GM23338 (cell line): Measurements from ENCODE around the gene IMPDH1. TPM values are rescaled to one million over a fixed set of nuclear protein-coding genes. Genes with fewer than 3 reads are reported as not detected.

Experiments
- ATAC-seq: fragments of 200-7000 bp; cut with Tn5 transposase; 3 replicates; pipeline ENCODE4 v1.9.1; 2020
- DNase-seq: peaks from one replicate; pipeline ENCODE4 v3.0.0-alpha.2; 2015; ENCODE audit warnings: low spot score
- H2AFZ ChIP-seq: fragments of 200-600 bp; sonication (generic); 2 replicates; pipeline ENCODE4 v1.8.0; 2016; ENCODE audit warnings: antibody characterized with exemption, mild to moderate bottlenecking, moderate library complexity
- H3F3A ChIP-seq: fragments of 200-600 bp; sonication (generic); replicated peaks from 2 replicates; pipeline ENCODE4 v1.8.0; 2017; ENCODE audit warnings: antibody characterized with exemption, mixed run types, low read depth
- H3K27ac ChIP-seq: fragments of 200-600 bp; sonication (generic); 2 replicates; pipeline ENCODE4 v1.6.1; 2016; ENCODE audit warnings: low read depth
- H3K27me3 ChIP-seq: fragments of 200-600 bp; sonication (generic); 2 replicates; pipeline ENCODE4 v1.8.0; 2016; ENCODE audit warnings: mild to moderate bottlenecking, mixed run types, moderate library complexity; ENCODE audit not compliant: insufficient read depth
- H3K36me3 ChIP-seq: fragments of 200-600 bp; sonication (generic); 2 replicates; pipeline ENCODE4 v1.8.0; 2016; ENCODE audit warnings: mild to moderate bottlenecking; ENCODE audit not compliant: insufficient read depth
- H3K4me1 ChIP-seq: fragments of 200-600 bp; sonication (generic); 2 replicates; pipeline ENCODE4 v1.8.0; 2016; ENCODE audit warnings: mild to moderate bottlenecking, moderate library complexity; ENCODE audit not compliant: insufficient read depth
- H3K4me2 ChIP-seq: fragments of 200-600 bp; sonication (generic); 2 replicates; pipeline ENCODE4 v1.7.1; 2017; ENCODE audit warnings: mixed run types
- H3K4me3 ChIP-seq: fragments of 200-600 bp; sonication (generic); 2 replicates; pipeline ENCODE4 v1.6.1; 2016; ENCODE audit warnings: mixed run types
- H3K79me2 ChIP-seq: fragments of 200-600 bp; sonication (generic); replicated peaks from 2 replicates; pipeline ENCODE4 v1.8.0; 2017; ENCODE audit warnings: mild to moderate bottlenecking; ENCODE audit not compliant: insufficient read depth
- H3K9me2 ChIP-seq: fragments of 200-600 bp; sonication (generic); 2 replicates; pipeline ENCODE4 v1.8.0; 2017; ENCODE audit not compliant: insufficient read depth
- H4K20me1 ChIP-seq: fragments of 200-600 bp; sonication (generic); replicated peaks from 2 replicates; pipeline ENCODE4 v1.8.0; 2017; ENCODE audit warnings: mild to moderate bottlenecking; ENCODE audit not compliant: insufficient read depth
- H3K27ac Mint-ChIP-seq: 2 replicates; pipeline ENCODE4 v1.8.0; 2020; ENCODE audit warnings: inconsistent platforms, mild to moderate bottlenecking, moderate library complexity, mixed read lengths
- H3K27me3 Mint-ChIP-seq: 3 replicates; pipeline ENCODE4 v1.8.0; 2022; ENCODE audit warnings: low read depth, mild to moderate bottlenecking, moderate library complexity, mixed read lengths, inconsistent platforms; ENCODE audit not compliant: insufficient read depth, poor library complexity
- H3K36me3 Mint-ChIP-seq: 3 replicates; pipeline ENCODE4 v1.8.0; 2021; ENCODE audit warnings: low read depth, mild to moderate bottlenecking, inconsistent platforms, moderate library complexity, mixed read lengths
- H3K4me1 Mint-ChIP-seq: 3 replicates; pipeline ENCODE4 v1.8.0; 2020; ENCODE audit warnings: mild to moderate bottlenecking, inconsistent platforms, mixed read lengths
- H3K4me3 Mint-ChIP-seq: 3 replicates; pipeline ENCODE4 v1.8.0; 2021; ENCODE audit warnings: moderate library complexity, mild to moderate bottlenecking, inconsistent platforms, mixed read lengths
- H3K9me3 Mint-ChIP-seq: 3 replicates; pipeline ENCODE4 v1.8.0; 2020; ENCODE audit warnings: moderate library complexity, mild to moderate bottlenecking, inconsistent platforms, mixed read lengths
- CTCF ChIP-seq, 2 experiments: fragments of 200-600 bp in 1 of 2; sonication (generic) in 1 of 2; conservative IDR thresholded peaks; 2 replicates each; pipeline versions ENCODE4 v1.5.1 to v1.6.1; 2016 to 2017; ENCODE audit warnings: antibody characterized with exemption in 2 of 2, low read depth in 2 of 2, mild to moderate bottlenecking in 2 of 2, moderate library complexity in 1 of 2
- EZH2phosphoT487 ChIP-seq: fragments of 200-600 bp; sonication (generic); IDR thresholded peaks from one replicate; pipeline ENCODE4 v1.8.1; 2018; ENCODE audit warnings: antibody characterized with exemption; ENCODE audit not compliant: unreplicated experiment
- JUNB ChIP-seq: IDR thresholded peaks from one replicate; pipeline ENCODE4 v1.6.1; 2016; ENCODE audit warnings: antibody characterized with exemption; ENCODE audit not compliant: unreplicated experiment
- POLR2AphosphoS5 ChIP-seq: IDR thresholded peaks from 2 replicates; pipeline ENCODE4 v1.6.1; 2016; ENCODE audit warnings: antibody characterized with exemption, low read depth
- STAT1 ChIP-seq: IDR thresholded peaks from one replicate; pipeline ENCODE4 v1.6.1; 2016; ENCODE audit warnings: antibody characterized with exemption; ENCODE audit not compliant: unreplicated experiment
- ZNF331 ChIP-seq: fragments of 250-450 bp; sonication (Bioruptor Pico); IDR thresholded peaks from 2 replicates; pipeline ENCODE4 v1.5.0; 2020; ENCODE audit warnings: low read depth, mild to moderate bottlenecking, moderate library complexity
- polyA plus RNA-seq: library from polyadenylated mRNA; unstranded; fragments of >200 nt; fragmentation: Nextera tagmentation; extraction: Ambion mirVana; gene quantifications from 2 replicates; pipeline ENCODE4 v1.2.1, GENCODE V29; 2016
- total RNA-seq: library from RNA; depleted of rRNA; stranded (reverse); fragments of >200 nt; shearing (Covaris generic); gene quantifications from 2 replicates; pipeline ENCODE4 v1.2.3, GENCODE V29; 2014
- TF ChIP-seq, protein P1 (sequence below): fragments of 250-450 bp; sonication (Bioruptor Pico); IDR thresholded peaks from 2 replicates; pipeline ENCODE4 v1.5.0; 2020; ENCODE audit warnings: mild to moderate bottlenecking, moderate library complexity
- TF ChIP-seq, protein P2 (sequence below): IDR thresholded peaks from 2 replicates; pipeline ENCODE4 v1.6.1; 2016; ENCODE audit warnings: antibody characterized with exemption

Gene IMPDH1
- total and polyA plus RNA-seq, 2 experiments from 2014 or later: 16.4 to 48.3 TPM

DNA sequence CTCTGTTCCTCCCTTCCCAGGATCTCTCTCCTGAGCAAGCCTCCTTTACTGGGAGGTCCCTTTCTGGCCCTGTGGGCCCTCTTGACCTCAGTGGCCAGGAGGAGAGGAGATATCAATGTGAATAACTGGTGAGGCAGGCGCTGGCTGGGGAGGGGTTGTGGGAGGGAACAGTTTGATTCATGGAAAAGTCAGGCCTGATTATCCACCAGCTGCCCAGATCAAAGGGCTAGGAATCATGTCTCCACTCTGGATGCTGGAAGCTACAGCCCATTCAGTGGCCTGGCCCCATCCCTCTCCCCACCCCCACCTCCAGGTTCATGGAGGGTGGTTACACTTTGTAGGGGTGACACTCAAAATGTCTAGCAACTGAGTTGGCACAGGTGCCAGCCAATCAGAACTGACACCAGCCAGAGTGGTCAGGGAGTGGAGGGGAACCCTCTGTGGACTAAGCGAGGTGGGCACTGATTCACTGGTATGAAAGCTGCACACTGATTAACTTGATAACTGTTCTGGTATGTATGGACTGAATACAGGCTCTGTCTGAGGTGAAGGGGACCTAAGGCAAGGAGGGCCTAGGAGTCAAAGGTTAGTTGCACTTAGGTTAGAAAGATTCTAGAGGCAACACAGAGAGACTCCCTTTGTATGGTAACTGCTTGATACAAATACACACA lies 53.1 kb downstream of the IMPDH1 start (continued):
- TF ChIP-seq, protein P1, sequence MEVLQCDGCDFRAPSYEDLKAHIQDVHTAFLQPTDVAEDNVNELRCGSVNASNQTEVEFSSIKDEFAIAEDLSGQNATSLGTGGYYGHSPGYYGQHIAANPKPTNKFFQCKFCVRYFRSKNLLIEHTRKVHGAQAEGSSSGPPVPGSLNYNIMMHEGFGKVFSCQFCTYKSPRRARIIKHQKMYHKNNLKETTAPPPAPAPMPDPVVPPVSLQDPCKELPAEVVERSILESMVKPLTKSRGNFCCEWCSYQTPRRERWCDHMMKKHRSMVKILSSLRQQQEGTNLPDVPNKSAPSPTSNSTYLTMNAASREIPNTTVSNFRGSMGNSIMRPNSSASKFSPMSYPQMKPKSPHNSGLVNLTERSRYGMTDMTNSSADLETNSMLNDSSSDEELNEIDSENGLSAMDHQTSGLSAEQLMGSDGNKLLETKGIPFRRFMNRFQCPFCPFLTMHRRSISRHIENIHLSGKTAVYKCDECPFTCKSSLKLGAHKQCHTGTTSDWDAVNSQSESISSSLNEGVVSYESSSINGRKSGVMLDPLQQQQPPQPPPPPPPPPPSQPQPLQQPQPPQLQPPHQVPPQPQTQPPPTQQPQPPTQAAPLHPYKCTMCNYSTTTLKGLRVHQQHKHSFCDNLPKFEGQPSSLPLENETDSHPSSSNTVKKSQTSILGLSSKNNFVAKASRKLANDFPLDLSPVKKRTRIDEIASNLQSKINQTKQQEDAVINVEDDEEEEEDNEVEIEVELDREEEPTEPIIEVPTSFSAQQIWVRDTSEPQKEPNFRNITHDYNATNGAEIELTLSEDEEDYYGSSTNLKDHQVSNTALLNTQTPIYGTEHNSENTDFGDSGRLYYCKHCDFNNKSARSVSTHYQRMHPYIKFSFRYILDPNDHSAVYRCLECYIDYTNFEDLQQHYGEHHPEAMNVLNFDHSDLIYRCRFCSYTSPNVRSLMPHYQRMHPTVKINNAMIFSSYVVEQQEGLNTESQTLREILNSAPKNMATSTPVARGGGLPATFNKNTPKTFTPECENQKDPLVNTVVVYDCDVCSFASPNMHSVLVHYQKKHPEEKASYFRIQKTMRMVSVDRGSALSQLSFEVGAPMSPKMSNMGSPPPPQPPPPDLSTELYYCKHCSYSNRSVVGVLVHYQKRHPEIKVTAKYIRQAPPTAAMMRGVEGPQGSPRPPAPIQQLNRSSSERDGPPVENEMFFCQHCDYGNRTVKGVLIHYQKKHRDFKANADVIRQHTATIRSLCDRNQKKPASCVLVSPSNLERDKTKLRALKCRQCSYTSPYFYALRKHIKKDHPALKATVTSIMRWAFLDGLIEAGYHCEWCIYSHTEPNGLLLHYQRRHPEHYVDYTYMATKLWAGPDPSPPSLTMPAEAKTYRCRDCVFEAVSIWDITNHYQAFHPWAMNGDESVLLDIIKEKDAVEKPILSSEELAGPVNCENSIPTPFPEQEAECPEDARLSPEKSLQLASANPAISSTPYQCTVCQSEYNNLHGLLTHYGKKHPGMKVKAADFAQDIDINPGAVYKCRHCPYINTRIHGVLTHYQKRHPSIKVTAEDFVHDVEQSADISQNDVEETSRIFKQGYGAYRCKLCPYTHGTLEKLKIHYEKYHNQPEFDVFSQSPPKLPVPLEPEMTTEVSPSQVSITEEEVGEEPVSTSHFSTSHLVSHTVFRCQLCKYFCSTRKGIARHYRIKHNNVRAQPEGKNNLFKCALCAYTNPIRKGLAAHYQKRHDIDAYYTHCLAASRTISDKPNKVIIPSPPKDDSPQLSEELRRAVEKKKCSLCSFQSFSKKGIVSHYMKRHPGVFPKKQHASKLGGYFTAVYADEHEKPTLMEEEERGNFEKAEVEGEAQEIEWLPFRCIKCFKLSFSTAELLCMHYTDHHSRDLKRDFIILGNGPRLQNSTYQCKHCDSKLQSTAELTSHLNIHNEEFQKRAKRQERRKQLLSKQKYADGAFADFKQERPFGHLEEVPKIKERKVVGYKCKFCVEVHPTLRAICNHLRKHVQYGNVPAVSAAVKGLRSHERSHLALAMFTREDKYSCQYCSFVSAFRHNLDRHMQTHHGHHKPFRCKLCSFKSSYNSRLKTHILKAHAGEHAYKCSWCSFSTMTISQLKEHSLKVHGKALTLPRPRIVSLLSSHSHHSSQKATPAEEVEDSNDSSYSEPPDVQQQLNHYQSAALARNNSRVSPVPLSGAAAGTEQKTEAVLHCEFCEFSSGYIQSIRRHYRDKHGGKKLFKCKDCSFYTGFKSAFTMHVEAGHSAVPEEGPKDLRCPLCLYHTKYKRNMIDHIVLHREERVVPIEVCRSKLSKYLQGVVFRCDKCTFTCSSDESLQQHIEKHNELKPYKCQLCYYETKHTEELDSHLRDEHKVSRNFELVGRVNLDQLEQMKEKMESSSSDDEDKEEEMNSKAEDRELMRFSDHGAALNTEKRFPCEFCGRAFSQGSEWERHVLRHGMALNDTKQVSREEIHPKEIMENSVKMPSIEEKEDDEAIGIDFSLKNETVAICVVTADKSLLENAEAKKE (CRISPR knock-in tag): no peak

DNA sequence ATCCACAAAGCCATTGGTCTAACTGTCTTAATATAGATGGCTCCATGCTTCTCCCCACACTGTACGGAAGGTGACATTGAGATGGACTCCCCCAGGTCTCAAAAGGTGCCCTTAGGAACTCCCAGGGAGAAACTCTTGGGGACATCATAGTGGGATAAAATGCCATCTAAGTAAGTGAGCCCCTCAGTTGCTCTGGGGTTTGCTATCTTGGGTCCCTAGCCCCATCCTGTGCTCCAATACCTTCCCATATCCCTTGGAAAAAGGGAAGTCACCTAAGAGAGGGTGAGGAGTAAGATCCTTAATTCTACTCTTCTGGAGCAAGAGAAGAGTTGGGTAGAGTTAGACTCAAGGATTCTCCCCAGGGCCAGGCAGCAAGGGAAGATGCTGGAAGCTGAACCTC lies 56.2 kb downstream of the IMPDH1 start:
- Histone ChIP-seq H3F3A (no peaks in the 10 kb centered on the region), H4K20me1 (no peaks in the 10 kb centered on the region), H3K36me3 (no peaks in the 10 kb centered on the region), H3K4me3 (no peak overlapping the region), H3K4me1 (peaks cover 4% of the 10 kb centered on the region; the same call in 1 of the 2 replicates), H2AFZ (no peak overlapping the region), H3K9me2 (no peaks in the 10 kb centered on the region), H3K27ac (no peak overlapping the region), H3K4me2 (no peak overlapping the region), H3K27me3 (peaks cover 84% of the 10 kb centered on the region), H3K79me2 (no peaks in the 10 kb centered on the region)
- H3K4me1 Mint-ChIP-seq: peaks cover 11% of the 10 kb centered on the region
- H3K9me3 Mint-ChIP-seq: no peaks in the 10 kb centered on the region; the same call in 2 of the 3 replicates
- DNase-seq (no peak), ATAC-seq (no peak)
- H3K27me3 Mint-ChIP-seq: peaks cover 52% of the 10 kb centered on the region
- H3K27ac Mint-ChIP-seq: no peak overlapping the region
- H3K36me3 Mint-ChIP-seq: no peaks in the 10 kb centered on the region
- H3K4me3 Mint-ChIP-seq: no peak overlapping the region
- TF ChIP-seq EZH2phosphoT487 (no peak), POLR2AphosphoS5 (no peak), ZNF331 (CRISPR knock-in tag) (no peak), CTCF (conservative IDR thresholded peaks at IDR 0.05; ENCODE audit: low read depth in 2 of 2) (no peak), JUNB (no peak), STAT1 (no peak)
- TF ChIP-seq, protein P2, sequence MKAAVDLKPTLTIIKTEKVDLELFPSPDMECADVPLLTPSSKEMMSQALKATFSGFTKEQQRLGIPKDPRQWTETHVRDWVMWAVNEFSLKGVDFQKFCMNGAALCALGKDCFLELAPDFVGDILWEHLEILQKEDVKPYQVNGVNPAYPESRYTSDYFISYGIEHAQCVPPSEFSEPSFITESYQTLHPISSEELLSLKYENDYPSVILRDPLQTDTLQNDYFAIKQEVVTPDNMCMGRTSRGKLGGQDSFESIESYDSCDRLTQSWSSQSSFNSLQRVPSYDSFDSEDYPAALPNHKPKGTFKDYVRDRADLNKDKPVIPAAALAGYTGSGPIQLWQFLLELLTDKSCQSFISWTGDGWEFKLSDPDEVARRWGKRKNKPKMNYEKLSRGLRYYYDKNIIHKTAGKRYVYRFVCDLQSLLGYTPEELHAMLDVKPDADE: no peak
